CD14-positive monocyte (primary cell): ENCODE results near the gene ZNF423. TPM values are rescaled to one million over a fixed set of nuclear protein-coding genes. Genes with fewer than 3 reads are reported as not detected.
A peak's percentile ranks its signal among the peaks of the same experiment; 100 is the strongest.

Experiments used
- DNase-seq, 3 donors: peaks; one replicate each; pipeline ENCODE4 v3.0.0-alpha.2; 2011 to 2022
- H2AFZ ChIP-seq: 2 replicates; pipeline ENCODE4 v1.6.0; 2012; ENCODE audit warnings: mild to moderate bottlenecking, low read depth, low read length, inconsistent platforms; ENCODE audit not compliant: insufficient read depth, poor library complexity, severe bottlenecking
- H3K27ac ChIP-seq, 2 donors: 1 replicate in 1 of 2; 2 replicates in 1 of 2; pipeline ENCODE4 v1.5.1; 2012 to 2013; ENCODE audit warnings: low read length in 2 of 2, control low read depth in 1 of 2, inconsistent platforms in 1 of 2, low read depth in 1 of 2, mild to moderate bottlenecking in 1 of 2
- H3K27me3 ChIP-seq, 2 donors: one replicate each; pipeline versions ENCODE4 v1.6.0 to v1.6.1; 2011 to 2013; ENCODE audit warnings: low read length in 2 of 2; ENCODE audit not compliant: control insufficient read depth in 2 of 2, insufficient read depth in 2 of 2
- H3K36me3 ChIP-seq, 2 donors: replicated peaks in 1 of 2; 1 replicate in 1 of 2; 2 replicates in 1 of 2; pipeline versions ENCODE4 v1.5.1 to v1.6.1; 2012 to 2013; ENCODE audit warnings: low read length in 2 of 2, control low read depth in 1 of 2, inconsistent platforms in 1 of 2, mild to moderate bottlenecking in 1 of 2; ENCODE audit not compliant: insufficient read depth in 2 of 2, control insufficient read depth in 1 of 2
- H3K4me1 ChIP-seq, 2 donors: 1 replicate in 1 of 2; 2 replicates in 1 of 2; pipeline versions ENCODE4 v1.5.1 to v1.6.1; 2012 to 2013; ENCODE audit warnings: low read length in 2 of 2, control low read depth in 1 of 2, inconsistent platforms in 1 of 2, mild to moderate bottlenecking in 1 of 2, moderate library complexity in 1 of 2; ENCODE audit not compliant: insufficient read depth in 2 of 2, control insufficient read depth in 1 of 2
- H3K4me2 ChIP-seq: replicated peaks from 2 replicates; pipeline ENCODE3; 2012; ENCODE audit warnings: low read length, moderate library complexity, mild to moderate bottlenecking; ENCODE audit not compliant: poor library complexity, severe bottlenecking; ENCODE audit errors: extremely low read depth
- H3K4me3 ChIP-seq, 3 experiments: fragments of 200-600 bp in 1 of 3; sonication (generic) in 1 of 3; replicated peaks in 1 of 3; 1 replicate in 2 of 3; 2 replicates in 1 of 3; pipeline ENCODE4 v1.5.1; 2011 to 2013; ENCODE audit warnings: low read length in 3 of 3, mild to moderate bottlenecking in 3 of 3, control low read depth in 2 of 3, low read depth in 2 of 3, inconsistent platforms in 1 of 3, moderate library complexity in 1 of 3
- H3K79me2 ChIP-seq: 2 replicates; pipeline ENCODE4 v1.6.0; 2012; ENCODE audit warnings: mild to moderate bottlenecking, control low read depth, inconsistent platforms, low read length, moderate library complexity; ENCODE audit not compliant: insufficient read depth
- H3K9ac ChIP-seq: 2 replicates; pipeline ENCODE4 v1.6.0; 2017; ENCODE audit warnings: low read length, mild to moderate bottlenecking; ENCODE audit not compliant: insufficient read depth, poor library complexity, severe bottlenecking
- H3K9me3 ChIP-seq, 2 donors: replicated peaks in 1 of 2; 1 replicate in 1 of 2; 2 replicates in 1 of 2; pipeline versions ENCODE4 v1.5.1 to v1.6.1; 2012 to 2013; ENCODE audit warnings: low read length in 2 of 2, control low read depth in 1 of 2; ENCODE audit not compliant: control insufficient read depth in 1 of 2, insufficient read depth in 1 of 2
- H4K20me1 ChIP-seq: 2 replicates; pipeline ENCODE4 v1.6.0; 2012; ENCODE audit warnings: mild to moderate bottlenecking, low read length, control low read depth, moderate library complexity; ENCODE audit not compliant: insufficient read depth
- H3K27ac Mint-ChIP-seq, 7 donors: one replicate each; pipeline ENCODE4 v1.8.0; 2020; ENCODE audit warnings: mild to moderate bottlenecking in 7 of 7, mixed read lengths in 7 of 7, moderate library complexity in 6 of 7, inconsistent platforms in 2 of 7
- H3K27me3 Mint-ChIP-seq, 3 donors: one replicate each; pipeline ENCODE4 v1.8.0; 2021 to 2022; ENCODE audit warnings: low read depth in 3 of 3, mild to moderate bottlenecking in 3 of 3, mixed read lengths in 3 of 3, moderate library complexity in 3 of 3, inconsistent platforms in 1 of 3
- H3K36me3 Mint-ChIP-seq, 2 donors: one replicate each; pipeline ENCODE4 v1.8.0; 2020; ENCODE audit warnings: mixed read lengths in 2 of 2, inconsistent platforms in 1 of 2, mild to moderate bottlenecking in 1 of 2
- H3K4me1 Mint-ChIP-seq: one replicate; pipeline ENCODE4 v1.8.0; 2020; ENCODE audit warnings: mild to moderate bottlenecking, mixed read lengths
- H3K4me3 Mint-ChIP-seq, 2 donors: one replicate each; pipeline ENCODE4 v1.8.0; 2020; ENCODE audit warnings: mild to moderate bottlenecking in 2 of 2, mixed read lengths in 2 of 2, moderate library complexity in 1 of 2
- H3K9me3 Mint-ChIP-seq, 7 donors: one replicate each; pipeline ENCODE4 v1.8.0; 2020 to 2022; ENCODE audit warnings: mixed read lengths in 7 of 7, mild to moderate bottlenecking in 6 of 7, moderate library complexity in 6 of 7, inconsistent platforms in 2 of 7
- WGBS: methylation state at CpG from one replicate; pipeline ENCODE4 v1.1.5; 2013; ENCODE audit warnings: missing lambda C conversion rate; ENCODE audit not compliant: insufficient coverage; 5-methylcytosine and 5-hydroxymethylcytosine counted together
- intact Hi-C, 2 donors: fragments of 100-400 bp; cut with micrococcal nuclease; formaldehyde crosslinking; loops; one replicate each; pipeline versions ENCODE4 v1.15.0 to v1.15.1; 2023
- polyA plus RNA-seq, 3 donors: library from polyadenylated mRNA; depleted of rRNA in 1 of 3; unstranded in 2 of 3; stranded (reverse) in 1 of 3; fragments of 300-500 nt in 2 of 3; fragments of >200 nt in 1 of 3; fragmentation: Illumina TruSeq in 2 of 3; gene quantifications; 1 replicate in 2 of 3; 2 replicates in 1 of 3; pipeline ENCODE4 v1.2.3, GENCODE V29; 2012 to 2021
- TF ChIP-seq, protein P1 (sequence below): fragments of 200-600 bp; IDR thresholded peaks from one replicate; pipeline ENCODE4 v1.8.0; 2022; ENCODE audit warnings: antibody characterized with exemption, mild to moderate bottlenecking

Gene ZNF423
- polyA plus RNA-seq, 3 donors: not detected

- no peak overlapping the region for H3K9ac ChIP-seq
- no peaks in the 10 kb centered on the region for H3K27me3 ChIP-seq
- peak overlapping the region in 1 of 7 donors; percentile 4 for H3K27ac Mint-ChIP-seq
- H3K36me3 Mint-ChIP-seq: no peaks in the 10 kb centered on the region
- H4K20me1 ChIP-seq: no peaks in the 10 kb centered on the region
- intact Hi-C loops: no loop called here
- H2AFZ ChIP-seq: no peak overlapping the region
- peaks cover 0 to 3% (median 0%) of the 10 kb centered on the region in 7 donors for H3K9me3 Mint-ChIP-seq
- peaks cover 8% of the 10 kb centered on the region for H3K4me1 Mint-ChIP-seq
- TF ChIP-seq, protein P1, sequence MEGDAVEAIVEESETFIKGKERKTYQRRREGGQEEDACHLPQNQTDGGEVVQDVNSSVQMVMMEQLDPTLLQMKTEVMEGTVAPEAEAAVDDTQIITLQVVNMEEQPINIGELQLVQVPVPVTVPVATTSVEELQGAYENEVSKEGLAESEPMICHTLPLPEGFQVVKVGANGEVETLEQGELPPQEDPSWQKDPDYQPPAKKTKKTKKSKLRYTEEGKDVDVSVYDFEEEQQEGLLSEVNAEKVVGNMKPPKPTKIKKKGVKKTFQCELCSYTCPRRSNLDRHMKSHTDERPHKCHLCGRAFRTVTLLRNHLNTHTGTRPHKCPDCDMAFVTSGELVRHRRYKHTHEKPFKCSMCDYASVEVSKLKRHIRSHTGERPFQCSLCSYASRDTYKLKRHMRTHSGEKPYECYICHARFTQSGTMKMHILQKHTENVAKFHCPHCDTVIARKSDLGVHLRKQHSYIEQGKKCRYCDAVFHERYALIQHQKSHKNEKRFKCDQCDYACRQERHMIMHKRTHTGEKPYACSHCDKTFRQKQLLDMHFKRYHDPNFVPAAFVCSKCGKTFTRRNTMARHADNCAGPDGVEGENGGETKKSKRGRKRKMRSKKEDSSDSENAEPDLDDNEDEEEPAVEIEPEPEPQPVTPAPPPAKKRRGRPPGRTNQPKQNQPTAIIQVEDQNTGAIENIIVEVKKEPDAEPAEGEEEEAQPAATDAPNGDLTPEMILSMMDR: no peak
- H3K4me3 ChIP-seq: no peak overlapping the region
- no peak overlapping the region for H3K4me3 Mint-ChIP-seq
- no peaks in the 10 kb centered on the region for H3K79me2 ChIP-seq
- peaks cover 0 to 2% (median 2%) of the 10 kb centered on the region in 3 donors for H3K27me3 Mint-ChIP-seq
- no peak overlapping the region for H3K27ac ChIP-seq
- DNase-seq: no peak
- peaks cover 0 to 2% of the 10 kb centered on the region in 2 donors for H3K4me1 ChIP-seq
- H3K36me3 ChIP-seq: no peaks in the 10 kb centered on the region
- no peak overlapping the region for H3K4me2 ChIP-seq
- no peaks in the 10 kb centered on the region for H3K9me3 ChIP-seq
- 92% methylated on average over 25 of the region's 28 CpGs for WGBS
Observed at GRCh38 chr16:49586466-49587450, 269.2 kb downstream of the ZNF423 start.

GRCh38 chr16:49585143-49585832, 270.6 kb downstream of the ZNF423 start:
- Mint-ChIP-seq H3K4me1 (peaks cover under 1% of the 10 kb centered on the region), H3K27ac (no peak overlapping the region), H3K27me3 (peaks cover 0 to 2% (median 0%) of the 10 kb centered on the region in 3 donors), H3K9me3 (peaks cover 0 to 3% (median 0%) of the 10 kb centered on the region in 7 donors), H3K36me3 (no peaks in the 10 kb centered on the region), H3K4me3 (no peak overlapping the region)
- no peak overlapping the region for H3K4me2 ChIP-seq
- H3K27ac ChIP-seq: no peak overlapping the region
- H3K79me2 ChIP-seq: no peaks in the 10 kb centered on the region
- no peak overlapping the region for H3K4me3 ChIP-seq
- H3K9ac ChIP-seq: no peak overlapping the region
- H4K20me1 ChIP-seq: no peaks in the 10 kb centered on the region
- TF ChIP-seq, protein P1: no peak
- intact Hi-C loops: no loop called here
- no peaks in the 10 kb centered on the region for H3K9me3 ChIP-seq
- no peaks in the 10 kb centered on the region for H3K36me3 ChIP-seq
- no peak overlapping the region for H2AFZ ChIP-seq
- no peak for DNase-seq
- peaks cover 0 to 2% of the 10 kb centered on the region in 2 donors for H3K4me1 ChIP-seq
- H3K27me3 ChIP-seq: no peaks in the 10 kb centered on the region
- WGBS: 75% methylated on average over 2 of the region's 11 CpGs
